HCT116 (cell line): Measurements from ENCODE around the gene LRRC52. TPM values are rescaled to one million over a fixed set of nuclear protein-coding genes. Genes with fewer than 3 reads are reported as not detected.

ENCODE experiments used
- ATAC-seq: fragments of 200-7000 bp; cut with Tn5 transposase; 2 replicates; pipeline ENCODE4 v1.9.1; 2020; ENCODE audit warnings: mild to moderate bottlenecking, moderate library complexity
- BruUV-seq: library from RNA; stranded (reverse); fragments of 400-500 nt; replicated peaks from 2 replicates; lab custom pipeline; 2021; lab: Mats Ljungman, UMichigan
- CTCF ChIA-PET: fragments of 300-600 bp; sonication (Branson Sonifier 250); formaldehyde crosslinking; loops from one replicate; lab custom pipeline; 2021; ENCODE audit warnings: antibody characterized with exemption; lab: Charles Lee
- POLR2A ChIA-PET: fragments of 300-600, 350-600 bp; sonication (Branson Sonifier 250); formaldehyde crosslinking; loops from one replicate; lab custom pipeline; 2021; ENCODE audit warnings: antibody characterized with exemption; lab: Charles Lee
- RAD21 ChIA-PET, 2 experiments: fragments of 300-600 bp; sonication (Branson Sonifier 250); formaldehyde crosslinking; loops; one replicate each; lab custom pipeline; 2023; ENCODE audit warnings: low total read pairs in 2 of 2; ENCODE audit not compliant: uncharacterized antibody in 2 of 2, unreplicated experiment in 2 of 2, low non-redundant PET in 1 of 2; lab: Charles Lee
- DNase-seq: peaks from one replicate; pipeline ENCODE4 v3.0.0-alpha.2; 2010; ENCODE audit warnings: low read depth, low spot score
- H2AFZ ChIP-seq: fragments of 200-600 bp; shearing (Covaris generic), sonication (generic); 2 replicates; pipeline ENCODE4 v1.6.1; 2017; ENCODE audit warnings: low read depth, mixed run types, mixed read lengths, antibody characterized with exemption, low read length; ENCODE audit not compliant: poor library complexity, severe bottlenecking
- H3K27ac ChIP-seq: 2 replicates; pipeline ENCODE4 v1.5.1; 2012; ENCODE audit warnings: low read depth, low read length
- H3K27me3 ChIP-seq: fragments of 200-600 bp; sonication (generic); 2 replicates; pipeline ENCODE4 v1.6.1; 2016; ENCODE audit warnings: mixed run types, low read length, mixed read lengths; ENCODE audit not compliant: insufficient read depth
- H3K36me3 ChIP-seq, 2 experiments: fragments of 200-500 bp in 1 of 2; fragments of 200-600 bp in 1 of 2; sonication (Bioruptor generic) in 1 of 2; sonication (generic) in 1 of 2; 2 replicates each; pipeline versions ENCODE4 v1.5.1 to v1.6.1; 2014 to 2016; ENCODE audit warnings: low read length in 2 of 2, inconsistent platforms in 1 of 2, mixed read lengths in 1 of 2, mixed run types in 1 of 2; ENCODE audit not compliant: insufficient read depth in 2 of 2, control insufficient read depth in 1 of 2
- H3K4me1 ChIP-seq, 2 experiments: fragments of 200-600 bp in 1 of 2; sonication (generic) in 1 of 2; 2 replicates each; pipeline versions ENCODE4 v1.5.1 to v1.6.1; 2012 to 2017; ENCODE audit warnings: low read length in 2 of 2, inconsistent platforms in 1 of 2, mild to moderate bottlenecking in 1 of 2, mixed read lengths in 1 of 2, mixed run types in 1 of 2, moderate library complexity in 1 of 2; ENCODE audit not compliant: insufficient read depth in 2 of 2, control insufficient read depth in 1 of 2
- H3K4me2 ChIP-seq: fragments of 200-600 bp; sonication (generic); 2 replicates; pipeline ENCODE4 v1.6.1; 2017; ENCODE audit warnings: mixed run types, low read length, mixed read lengths
- H3K4me3 ChIP-seq, 2 experiments: fragments of 200-600 bp in 1 of 2; sonication (generic) in 1 of 2; replicated peaks in 1 of 2; 2 replicates each; pipeline ENCODE4 v1.5.1; 2011 to 2016; ENCODE audit warnings: low read length in 2 of 2, control low read depth in 1 of 2, low read depth in 1 of 2, mild to moderate bottlenecking in 1 of 2, mixed read lengths in 1 of 2, mixed run types in 1 of 2
- H3K79me2 ChIP-seq: fragments of 200-600 bp; sonication (generic); 2 replicates; pipeline ENCODE4 v1.6.1; 2017; ENCODE audit warnings: mild to moderate bottlenecking, mixed run types, low read length, moderate library complexity, mixed read lengths; ENCODE audit not compliant: insufficient read depth
- H3K9ac ChIP-seq: fragments of 200-600 bp; sonication (generic); 2 replicates; pipeline ENCODE4 v1.6.1; 2016; ENCODE audit warnings: low read length, mixed read lengths
- H3K9me2 ChIP-seq: fragments of 200-600 bp; sonication (generic), shearing (Covaris generic); 2 replicates; pipeline ENCODE4 v1.6.1; 2017; ENCODE audit warnings: mixed run types, mild to moderate bottlenecking, moderate library complexity; ENCODE audit not compliant: insufficient read depth
- H3K9me3 ChIP-seq, 2 experiments: fragments of 200-500 bp in 1 of 2; fragments of 200-600 bp in 1 of 2; sonication (Bioruptor generic) in 1 of 2; sonication (generic) in 1 of 2; 2 replicates each; pipeline ENCODE4 v1.6.1; 2014 to 2017; ENCODE audit warnings: low read length in 2 of 2, mixed read lengths in 2 of 2, inconsistent platforms in 1 of 2, low read depth in 1 of 2, mild to moderate bottlenecking in 1 of 2, mixed run types in 1 of 2, moderate library complexity in 1 of 2; ENCODE audit not compliant: control insufficient read depth in 1 of 2, insufficient read depth in 1 of 2
- H4K20me1 ChIP-seq: fragments of 200-600 bp; sonication (generic), shearing (Covaris generic); 2 replicates; pipeline ENCODE4 v1.6.1; 2017; ENCODE audit warnings: mixed run types, mild to moderate bottlenecking, moderate library complexity; ENCODE audit not compliant: insufficient read depth
- ATF3 ChIP-seq: IDR thresholded peaks from 2 replicates; pipeline ENCODE4 v1.6.1; 2012
- CTCF ChIP-seq, 3 experiments: fragments of 200-600 bp in 1 of 3; sonication (generic) in 1 of 3; IDR thresholded peaks in 2 of 3; conservative IDR thresholded peaks in 1 of 3; 2 replicates each; pipeline ENCODE4 v1.5.1; 2012 to 2017; ENCODE audit warnings: low read depth in 2 of 3, low read length in 2 of 3, antibody characterized with exemption in 1 of 3, borderline replicate concordance in 1 of 3, control low read depth in 1 of 3, mild to moderate bottlenecking in 1 of 3, mixed read lengths in 1 of 3, mixed run types in 1 of 3, moderate library complexity in 1 of 3; ENCODE audit not compliant: insufficient read depth in 1 of 3
- FOSL1 ChIP-seq: IDR thresholded peaks from 2 replicates; pipeline ENCODE4 v1.6.1; 2012; ENCODE audit warnings: low read depth
- RAD21 ChIP-seq: IDR thresholded peaks from 2 replicates; pipeline ENCODE4 v1.6.1; 2012; ENCODE audit warnings: low read depth, mild to moderate bottlenecking
- REST ChIP-seq: IDR thresholded peaks from 2 replicates; pipeline ENCODE4 v1.6.1; 2012; ENCODE audit warnings: low read depth
- SP1 ChIP-seq: IDR thresholded peaks from 2 replicates; pipeline ENCODE4 v1.6.1; 2012; ENCODE audit warnings: low read depth
- ZFX ChIP-seq: fragments of 450-650 bp; IDR thresholded peaks from 2 replicates; pipeline ENCODE4 v1.6.1; 2017
- intact Hi-C: fragments of 100-400 bp; cut with micrococcal nuclease; formaldehyde crosslinking; loops from 2 replicates; pipeline ENCODE4 v1.10.0; 2022
- total RNA-seq: library from RNA; stranded (reverse); gene quantifications from one replicate; pipeline ENCODE4 v1.2.1, GENCODE V29; 2021; ENCODE audit not compliant: unreplicated experiment

Gene LRRC52
- total RNA-seq, 1 experiment from 2014 or later, result not detected

GRCh38 chr1:165592945-165593823 lies 49.4 kb downstream of the LRRC52 start:
- no peak for TF ChIP-seq ATF3
- no peak for TF ChIP-seq FOSL1
- TF ChIP-seq CTCF (IDR thresholded peaks at IDR 0.05 in 2 of 3, conservative IDR thresholded peaks at IDR 0.05 in 1 of 3; ENCODE audit: borderline replicate concordance in 1 of 3, insufficient read depth in 1 of 3, low read depth in 2 of 3, low read length in 2 of 3), result peak; percentile 76 to 94 (median 90)
- TF ChIP-seq SP1, result 0 out of 2 replicates have a peak, but pooled peaks have one; percentile 13
- no peak for TF ChIP-seq ZFX
- TF ChIP-seq RAD21, result peak; percentile 96
- no peak for TF ChIP-seq REST
- Histone ChIP-seq H3K9ac (no peak overlapping the region), H3K4me3 (no peak overlapping the region), H3K9me3 (no peaks in the 10 kb centered on the region), H3K79me2 (no peaks in the 10 kb centered on the region), H3K4me2 (no peak overlapping the region), H4K20me1 (no peaks in the 10 kb centered on the region), H2AFZ (no peak overlapping the region), H3K4me1 (peaks cover 5 to 10% of the 10 kb centered on the region in 2 experiments), H3K27ac (no peak overlapping the region), H3K36me3 (no peaks in the 10 kb centered on the region), H3K9me2 (no peaks in the 10 kb centered on the region), H3K27me3 (peaks cover 43% of the 10 kb centered on the region)
- peak; percentile 74 for DNase-seq
- no TSS peak for BruUV-seq
- POLR2A ChIA-PET, result no interaction called here
- RAD21 ChIA-PET, result interaction anchor here (1.0 to 2.0 kb wide), 2 partner anchors 200 kb away, joined by 4 to 8 read pairs; no protein-coding TSS in a partner anchor
- CTCF ChIA-PET, result interaction anchor here (0.9 to 4.0 kb wide), 8 partner anchors 105 to 464 kb away, joined by 3 to 26 read pairs (median 6); partner anchors contain the start of gene ALDH9A1
- peak; percentile 69 for ATAC-seq
- intact Hi-C loops, result loop anchor here (1.0 to 10.0 kb wide), 7 partner anchors 185 to 842 kb away; no protein-coding TSS in a partner anchor
